HEK293 (cell line): Measurements from ENCODE around the gene CALCOCO2.

Experiments used
- CTCF ChIA-PET: fragments of 350-600 bp; formaldehyde crosslinking; extraction: SDS; loops from one replicate; lab custom pipeline; 2021; ENCODE audit warnings: antibody characterized with exemption; lab: Yijun Ruan, JAX
- POLR2A ChIA-PET: fragments of 300-600 bp; formaldehyde crosslinking; extraction: SDS; loops from one replicate; lab custom pipeline; 2020; ENCODE audit warnings: antibody characterized with exemption, inconsistent platforms; lab: Yijun Ruan, JAX
- H3K27ac ChIP-seq: fragments of 200-500 bp; sonication (Bioruptor generic); 2 replicates; pipeline ENCODE4 v1.5.1; 2014; ENCODE audit warnings: low read depth, low read length, control low read depth, inconsistent platforms; ENCODE audit errors: extremely low read depth
- H3K36me3 ChIP-seq, 2 experiments: fragments of 200-500 bp in 1 of 2; sonication (Bioruptor generic) in 1 of 2; 1 replicate in 1 of 2; 2 replicates in 1 of 2; pipeline ENCODE4 v1.5.1; 2014 to 2017; ENCODE audit warnings: inconsistent platforms in 2 of 2, low read length in 2 of 2; ENCODE audit not compliant: control insufficient read depth in 2 of 2, insufficient read depth in 1 of 2
- H3K4me1 ChIP-seq: fragments of 200-500 bp; sonication (Bioruptor generic); 2 replicates; pipeline ENCODE4 v1.5.1; 2014; ENCODE audit warnings: mild to moderate bottlenecking, low read length, inconsistent platforms; ENCODE audit not compliant: control insufficient read depth, insufficient read depth
- H3K4me3 ChIP-seq: 2 replicates; pipeline ENCODE4 v1.5.1; 2011; ENCODE audit warnings: low read depth, mild to moderate bottlenecking, control low read depth, low read length, moderate library complexity
- H3K9me3 ChIP-seq: fragments of 200-500 bp; sonication (Bioruptor generic); 2 replicates; pipeline ENCODE4 v1.5.1; 2014; ENCODE audit warnings: low read depth, low read length, inconsistent platforms; ENCODE audit not compliant: control insufficient read depth, insufficient read depth
- ATF2 ChIP-seq: fragments of 450-650 bp; formaldehyde crosslinking; IDR thresholded peaks from 2 replicates; pipeline ENCODE4 v1.5.1; 2016; ENCODE audit warnings: missing biosample characterization, missing genetic modification characterization, low read depth
- CTCF ChIP-seq: fragments of 450-650 bp; formaldehyde crosslinking; IDR thresholded peaks from 2 replicates; pipeline ENCODE4 v1.5.1; 2016; ENCODE audit warnings: missing biosample characterization, missing genetic modification characterization
- GLIS1 ChIP-seq: fragments of 450-650 bp; formaldehyde crosslinking; IDR thresholded peaks from 2 replicates; pipeline ENCODE4 v1.5.1; 2016; ENCODE audit warnings: missing biosample characterization, missing genetic modification characterization
- HOXD13 ChIP-seq: sonication (generic); formaldehyde crosslinking; IDR thresholded peaks from 2 replicates; pipeline ENCODE4 v1.8.0; 2022; ENCODE audit warnings: missing genetic modification reagents, borderline replicate concordance
- PRDM10 ChIP-seq: fragments of 450-650 bp; formaldehyde crosslinking; IDR thresholded peaks from 2 replicates; pipeline ENCODE4 v1.5.1; 2016; ENCODE audit warnings: missing biosample characterization, missing genetic modification characterization
- SCRT1 ChIP-seq: fragments of 450-650 bp; formaldehyde crosslinking; IDR thresholded peaks from 2 replicates; pipeline ENCODE4 v1.5.1; 2016; ENCODE audit warnings: missing biosample characterization, missing genetic modification characterization, borderline replicate concordance
- SCRT2 ChIP-seq: fragments of 450-650 bp; formaldehyde crosslinking; IDR thresholded peaks from 2 replicates; pipeline ENCODE4 v1.5.1; 2016; ENCODE audit warnings: missing biosample characterization, missing genetic modification characterization
- ZBTB44 ChIP-seq: fragments of 450-650 bp; IDR thresholded peaks from 2 replicates; pipeline ENCODE4 v1.5.1; 2018; ENCODE audit warnings: missing biosample characterization, mild to moderate bottlenecking, missing genetic modification characterization
- ZBTB48 ChIP-seq: fragments of 450-650 bp; formaldehyde crosslinking; IDR thresholded peaks from 2 replicates; pipeline ENCODE4 v1.5.1; 2016; ENCODE audit warnings: missing biosample characterization, missing genetic modification characterization
- ZBTB8A ChIP-seq: fragments of 450-650 bp; formaldehyde crosslinking; IDR thresholded peaks from 2 replicates; pipeline ENCODE4 v1.5.1; 2016; ENCODE audit warnings: missing biosample characterization, missing genetic modification characterization
- ZIC2 ChIP-seq: fragments of 450-650 bp; formaldehyde crosslinking; IDR thresholded peaks from 2 replicates; pipeline ENCODE4 v1.5.1; 2016; ENCODE audit warnings: missing biosample characterization, missing genetic modification characterization
- ZNF10 ChIP-seq: fragments of 450-650 bp; formaldehyde crosslinking; IDR thresholded peaks from 2 replicates; pipeline ENCODE4 v1.5.1; 2017; ENCODE audit warnings: missing biosample characterization, missing genetic modification characterization
- ZNF132 ChIP-seq: fragments of 450-650 bp; formaldehyde crosslinking; IDR thresholded peaks from 2 replicates; pipeline ENCODE4 v1.5.1; 2017; ENCODE audit warnings: missing biosample characterization, missing genetic modification characterization, borderline replicate concordance
- ZNF2 ChIP-seq: fragments of 450-650 bp; formaldehyde crosslinking; IDR thresholded peaks from 2 replicates; pipeline ENCODE4 v1.5.1; 2016; ENCODE audit warnings: missing biosample characterization, missing genetic modification characterization
- ZNF280D ChIP-seq: fragments of 450-650 bp; formaldehyde crosslinking; IDR thresholded peaks from 2 replicates; pipeline ENCODE4 v1.5.1; 2016; ENCODE audit warnings: missing biosample characterization, missing genetic modification characterization
- ZNF324 ChIP-seq: fragments of 450-650 bp; formaldehyde crosslinking; IDR thresholded peaks from 2 replicates; pipeline ENCODE4 v1.5.1; 2016; ENCODE audit warnings: missing biosample characterization, missing genetic modification characterization
- ZNF561 ChIP-seq: fragments of 450-650 bp; IDR thresholded peaks from 2 replicates; pipeline ENCODE4 v1.5.1; 2018; ENCODE audit warnings: missing biosample characterization, missing genetic modification characterization, borderline replicate concordance
- ZNF596 ChIP-seq: fragments of 450-650 bp; IDR thresholded peaks from 2 replicates; pipeline ENCODE4 v1.5.0; 2018; ENCODE audit warnings: missing biosample characterization, mild to moderate bottlenecking, missing genetic modification characterization, moderate library complexity
- ZNF600 ChIP-seq: fragments of 450-650 bp; formaldehyde crosslinking; IDR thresholded peaks from 2 replicates; pipeline ENCODE4 v1.5.1; 2016; ENCODE audit warnings: missing biosample characterization, missing genetic modification characterization
- ZNF654 ChIP-seq: fragments of 450-650 bp; formaldehyde crosslinking; IDR thresholded peaks from 2 replicates; pipeline ENCODE4 v1.5.1; 2016; ENCODE audit warnings: low read depth, missing biosample characterization, missing genetic modification characterization
- ZNF660 ChIP-seq: fragments of 450-650 bp; IDR thresholded peaks from 2 replicates; pipeline ENCODE4 v1.5.1; 2018; ENCODE audit warnings: missing biosample characterization, mild to moderate bottlenecking, missing genetic modification characterization
- ZXDB ChIP-seq: fragments of 450-650 bp; formaldehyde crosslinking; IDR thresholded peaks from 2 replicates; pipeline ENCODE4 v1.5.1; 2016; ENCODE audit warnings: missing biosample characterization, missing genetic modification characterization

CALCOCO2 gene

GRCh38 chr17:48800626-48801217 lies 30.1 kb upstream of the CALCOCO2 start:
- CTCF ChIA-PET: interaction anchor here (0.6 to 8.0 kb wide), 6 partner anchors 10 to 232 kb away, joined by 3 to 336 read pairs (median 7); partner anchors contain the start of gene PRAC1
- no peaks in the 10 kb centered on the region for H3K36me3 ChIP-seq
- TF ChIP-seq ZNF280D (tag by site-specific recombination): no peak
- TF ChIP-seq ATF2 (tag by site-specific recombination): no peak
- no peak for TF ChIP-seq ZNF10 (tag by site-specific recombination)
- no peak for TF ChIP-seq HOXD13 (CRISPR knock-in tag)
- TF ChIP-seq ZNF324 (tag by site-specific recombination): no peak

GRCh38 chr17:48804936-48805411 lies 25.9 kb upstream of the CALCOCO2 start:
- no peaks in the 10 kb centered on the region for H3K36me3 ChIP-seq
- ChIA-PET CTCF (interaction anchor here (0.6 to 8.0 kb wide), 55 partner anchors 9 to 616 kb away, joined by 3 to 336 read pairs (median 4); partner anchors contain the start of genes CALCOCO2, HOXB13, SNF8 and TTLL6), POLR2A (interaction anchor here (0.8 to 1.9 kb wide), 3 partner anchors 74 to 88 kb away, joined by 3 to 5 read pairs (median 4); partner anchors contain the start of gene ATP5MC1)
- H3K27ac ChIP-seq: no peak overlapping the region
- no peaks in the 10 kb centered on the region for H3K9me3 ChIP-seq
- H3K4me3 ChIP-seq: no peak overlapping the region
- H3K4me1 ChIP-seq: peaks cover 4% of the 10 kb centered on the region
- peak; percentile 34; the same call in 1 of the 2 replicates for TF ChIP-seq ZNF596
- TF ChIP-seq ZNF132: no peak
- no peak for TF ChIP-seq ZNF561 (tag by site-specific recombination)
- TF ChIP-seq CTCF (tag by site-specific recombination): peak; percentile 76
- peak; percentile 96 for TF ChIP-seq SCRT1
- no peak for TF ChIP-seq PRDM10 (tag by site-specific recombination)
- TF ChIP-seq ZIC2 (tag by site-specific recombination): peak; percentile 76
- TF ChIP-seq ZBTB44: peak; percentile 77
- TF ChIP-seq ZNF660 (tag by site-specific recombination): peak; percentile 33; the same call in 1 of the 2 replicates
- peak; percentile 74; the same call in 1 of the 2 replicates for TF ChIP-seq ZBTB48 (tag by site-specific recombination)
- TF ChIP-seq ZNF600 (tag by site-specific recombination): no peak
- peak; percentile 48; the same call in 1 of the 2 replicates for TF ChIP-seq GLIS1 (tag by site-specific recombination)
- TF ChIP-seq ZNF654: peak; percentile 95
- 0 out of 2 replicates have a peak, but pooled peaks have one; percentile 18 for TF ChIP-seq ZXDB (tag by site-specific recombination)
- no peak for TF ChIP-seq ZBTB8A
- TF ChIP-seq SCRT2 (tag by site-specific recombination): peak; percentile 99
- 0 out of 2 replicates have a peak, but pooled peaks have one; percentile 19 for TF ChIP-seq ZNF2 (tag by site-specific recombination)

More at GRCh38 chr17:48800626-48801217, 30.1 kb upstream of the CALCOCO2 start:
- Histone ChIP-seq H3K27ac (no peak overlapping the region), H3K4me1 (peaks cover 4% of the 10 kb centered on the region), H3K4me3 (no peak overlapping the region), H3K9me3 (no peaks in the 10 kb centered on the region)
- POLR2A ChIA-PET: no interaction called here
